K562 (cell line): ENCODE measurements around the gene SLC22A4. TPM values are rescaled to one million over a fixed set of nuclear protein-coding genes. Genes with fewer than 3 reads are reported as not detected.

ENCODE experiments used
- ATAC-seq: fragments of 200-7000 bp; cut with Tn5 transposase; 3 replicates; pipeline ENCODE4 v1.9.1; 2020; ENCODE audit warnings: moderate library complexity
- BruUV-seq: library from RNA; stranded (reverse); fragments of 400-500 nt; replicated peaks from 2 replicates; lab custom pipeline; 2021; lab: Mats Ljungman, UMichigan
- CTCF ChIA-PET: fragments of 300-600 bp; formaldehyde crosslinking; extraction: SDS; loops from one replicate; lab custom pipeline; 2021; ENCODE audit warnings: low intra/inter-chr PET ratio; lab: Yijun Ruan, JAX
- POLR2A ChIA-PET: fragments of 300-600, 350-650 bp; sonication (Branson Sonifier 250); formaldehyde crosslinking; extraction: SDS; loops from one replicate; lab custom pipeline; 2021; ENCODE audit warnings: antibody characterized with exemption, inconsistent platforms; lab: Yijun Ruan, JAX
- DNase-seq, 4 experiments: peaks; one replicate each; pipeline versions ENCODE4 v3.0.0 to v3.0.0-alpha.2; 2011 to 2018; ENCODE audit warnings: low spot score in 3 of 4, mixed read lengths in 3 of 4; ENCODE audit errors: extremely low read depth in 1 of 4
- FAIRE-seq: peaks from 2 replicates; lab custom pipeline; 2011; peaks lifted over from hg19 to GRCh38; lab: Jason Lieb, UNC
- H2AFZ ChIP-seq: 2 replicates; pipeline ENCODE4 v1.6.0; 2011; ENCODE audit warnings: low read depth, low read length, control low read depth, inconsistent platforms
- H3K27ac ChIP-seq: fragments of 200-600 bp; 3 replicates; pipeline ENCODE4 v1.8.0; 2011; ENCODE audit warnings: low read depth, mild to moderate bottlenecking, control low read depth, inconsistent platforms, low read length, moderate library complexity, mixed read lengths; ENCODE audit errors: extremely low read depth
- H3K27me3 ChIP-seq, 2 experiments: fragments of 300-600 bp in 1 of 2; 2 replicates in 1 of 2; 3 replicates in 1 of 2; pipeline versions ENCODE4 v1.6.0 to v1.8.0; 2011; ENCODE audit warnings: inconsistent platforms in 2 of 2, low read length in 2 of 2, mild to moderate bottlenecking in 1 of 2, mixed read lengths in 1 of 2, moderate library complexity in 1 of 2; ENCODE audit not compliant: control insufficient read depth in 2 of 2, insufficient read depth in 2 of 2
- H3K36me3 ChIP-seq: fragments of 300-600 bp; 3 replicates; pipeline ENCODE4 v1.8.0; 2011; ENCODE audit warnings: mild to moderate bottlenecking, low read length, inconsistent platforms; ENCODE audit not compliant: control insufficient read depth, insufficient read depth
- H3K4me1 ChIP-seq, 2 experiments: fragments of 200-600 bp in 1 of 2; replicated peaks in 1 of 2; 2 replicates in 1 of 2; 3 replicates in 1 of 2; pipeline versions ENCODE4 v1.5.1 to v1.8.0; 2011; ENCODE audit warnings: inconsistent platforms in 2 of 2, low read length in 2 of 2, mild to moderate bottlenecking in 1 of 2, mixed read lengths in 1 of 2, moderate library complexity in 1 of 2; ENCODE audit not compliant: control insufficient read depth in 2 of 2, insufficient read depth in 2 of 2
- H3K4me2 ChIP-seq: 2 replicates; pipeline ENCODE4 v1.6.1; 2011; ENCODE audit warnings: low read length, control low read depth, inconsistent platforms, mixed read lengths; ENCODE audit not compliant: insufficient read depth
- H3K4me3 ChIP-seq: fragments of 200-600 bp; sonication (generic), shearing (Covaris generic); 2 replicates; pipeline ENCODE4 v1.5.1; 2016; ENCODE audit warnings: control low read depth, inconsistent platforms
- H3K79me2 ChIP-seq: fragments of 200-600 bp; 3 replicates; pipeline ENCODE4 v1.8.0; 2011; ENCODE audit warnings: low read length, inconsistent platforms; ENCODE audit not compliant: control insufficient read depth, insufficient read depth
- H3K9ac ChIP-seq, 2 experiments: 2 replicates each; pipeline versions ENCODE4 v1.6.0 to v1.6.1; 2011; ENCODE audit warnings: low read depth in 2 of 2, low read length in 2 of 2, control low read depth in 1 of 2, inconsistent platforms in 1 of 2, mild to moderate bottlenecking in 1 of 2, mixed read lengths in 1 of 2; ENCODE audit not compliant: insufficient read depth in 1 of 2
- H3K9me1 ChIP-seq: one replicate; pipeline ENCODE4 v1.6.0; 2011; ENCODE audit warnings: inconsistent platforms, mild to moderate bottlenecking, low read length, moderate library complexity; ENCODE audit not compliant: control insufficient read depth, insufficient read depth
- H3K9me3 ChIP-seq: replicated peaks from 2 replicates; pipeline ENCODE4 v1.5.1; 2011; ENCODE audit warnings: low read depth, low read length, inconsistent platforms; ENCODE audit not compliant: control insufficient read depth, insufficient read depth
- H4K20me1 ChIP-seq: replicated peaks from 2 replicates; pipeline ENCODE4 v1.6.1; 2011; ENCODE audit warnings: low read length, inconsistent platforms, mixed read lengths; ENCODE audit not compliant: control insufficient read depth, insufficient read depth
- CBFA2T2 ChIP-seq: fragments of 450-650 bp; conservative IDR thresholded peaks from 2 replicates; pipeline ENCODE4 v1.6.1; 2017; ENCODE audit warnings: mild to moderate bottlenecking
- CBFA2T3 ChIP-seq: fragments of 450-650 bp; IDR thresholded peaks from 2 replicates; pipeline ENCODE4 v1.6.1; 2017
- CHCHD3 ChIP-seq: fragments of 250-450 bp; sonication (Bioruptor Pico); IDR thresholded peaks from 2 replicates; pipeline ENCODE4 v2.1.2; 2022; ENCODE audit warnings: mild to moderate bottlenecking
- FOXK2 ChIP-seq, 2 experiments: fragments of 450-650 bp; IDR thresholded peaks in 1 of 2; conservative IDR thresholded peaks in 1 of 2; 2 replicates each; pipeline ENCODE4 v1.6.1; 2016; ENCODE audit warnings: low read depth in 2 of 2, mild to moderate bottlenecking in 1 of 2
- HCFC1 ChIP-seq: IDR thresholded peaks from 2 replicates; pipeline ENCODE4 v1.6.1; 2012; ENCODE audit warnings: low read depth, low read length, improper control_type of control experiment
- SAFB2 ChIP-seq: fragments of 200-400 bp; formaldehyde crosslinking; IDR thresholded peaks from 2 replicates; pipeline ENCODE4 v1.6.1; 2018; ENCODE audit warnings: borderline replicate concordance, low read length, low read depth, moderate library complexity; ENCODE audit not compliant: severe bottlenecking
- SFPQ ChIP-seq: fragments of 200-400 bp; formaldehyde crosslinking; IDR thresholded peaks from 2 replicates; pipeline ENCODE4 v1.6.1; 2017; ENCODE audit warnings: mild to moderate bottlenecking, low read depth, low read length, moderate library complexity
- TARDBP ChIP-seq: fragments of 450-650 bp; IDR thresholded peaks from 2 replicates; pipeline ENCODE4 v1.6.1; 2016
- TFAM ChIP-seq: fragments of 250-450 bp; sonication (Bioruptor Pico); conservative IDR thresholded peaks from 2 replicates; pipeline ENCODE4 v1.5.0; 2021; ENCODE audit warnings: mild to moderate bottlenecking, moderate library complexity
- TSC22D4 ChIP-seq: fragments of 450-650 bp; IDR thresholded peaks from 2 replicates; pipeline ENCODE4 v1.6.1; 2016; ENCODE audit warnings: missing genetic modification characterization, missing biosample characterization, control low read depth
- USF2 ChIP-seq: sonication (generic); formaldehyde crosslinking; IDR thresholded peaks from 2 replicates; pipeline ENCODE4 v1.5.0; 2020; ENCODE audit warnings: missing genetic modification reagents
- WHSC1 ChIP-seq: IDR thresholded peaks from one replicate; pipeline ENCODE4 v1.6.1; 2012; ENCODE audit warnings: low read length, control low read depth, inconsistent platforms
- XRCC5 ChIP-seq: fragments of 200-400 bp; formaldehyde crosslinking; IDR thresholded peaks from 2 replicates; pipeline ENCODE4 v1.6.1; 2017; ENCODE audit warnings: low read depth, mild to moderate bottlenecking, low read length
- ZBTB8A ChIP-seq: fragments of 450-650 bp; IDR thresholded peaks from 2 replicates; pipeline ENCODE4 v1.6.1; 2018; ENCODE audit warnings: mild to moderate bottlenecking, moderate library complexity; ENCODE audit not compliant: partially characterized antibody
- ZFP91 ChIP-seq: sonication (generic); formaldehyde crosslinking; IDR thresholded peaks from 2 replicates; pipeline ENCODE4 v1.8.0; 2022; ENCODE audit warnings: mild to moderate bottlenecking, missing genetic modification reagents
- ZNF124 ChIP-seq: sonication (generic); formaldehyde crosslinking; IDR thresholded peaks from 2 replicates; pipeline ENCODE4 v1.8.1; 2022; ENCODE audit warnings: missing genetic modification reagents
- ZNF830 ChIP-seq: fragments of 250-450 bp; sonication (Bioruptor Pico); IDR thresholded peaks from 2 replicates; pipeline ENCODE4 v1.5.0; 2021; ENCODE audit warnings: mild to moderate bottlenecking
- WGBS: fragments of 100-300 bp; shearing (Covaris generic); methylation state at CpG from one replicate; pipeline ENCODE4 v1.1.6; 2016; ENCODE audit warnings: low coverage, mixed read lengths; ENCODE audit not compliant: insufficient coverage; ENCODE audit errors: missing lambda C conversion rate; 5-methylcytosine and 5-hydroxymethylcytosine counted together
- in situ Hi-C: fragments of 300-500 bp; cut with MboI; formaldehyde crosslinking; loops from 4 replicates; pipeline ENCODE4 v1.15.0; 2018; ENCODE audit warnings: inconsistent platforms, mixed read lengths
- intact Hi-C: fragments of 100-400 bp; cut with micrococcal nuclease; formaldehyde crosslinking; loops from 2 replicates; pipeline ENCODE4 v1.14.2; 2022
- polyA plus RNA-seq, 8 experiments: library from polyadenylated mRNA; depleted of rRNA in 4 of 8; stranded (reverse) in 5 of 8; unstranded in 3 of 8; fragments of >200 nt; fragmentation: Nextera tagmentation in 2 of 8; fragmentation: Illumina TruSeq in 1 of 8; extraction: Ambion mirVana in 2 of 8; extraction: Trizol in 1 of 8; gene quantifications; 2 replicates each; pipeline versions ENCODE4 v1.2.1 to v1.2.3, GENCODE V29; 2011 to 2014; ENCODE audit warnings: inconsistent platforms in 1 of 8, missing spikeins in 1 of 8
- total RNA-seq, 7 experiments: library from RNA; depleted of rRNA in 6 of 7; stranded (reverse); fragments of >200 nt in 6 of 7; fragmentation: Illumina TruSeq in 2 of 7; extraction: Trizol in 2 of 7; gene quantifications; 2 replicates each; pipeline versions ENCODE4 v1.2.1 to v1.2.3, GENCODE V29; 2011 to 2021; ENCODE audit warnings: low replicate concordance in 1 of 7
- TF ChIP-seq, protein P1 (sequence below): fragments of 250-450 bp; sonication (Bioruptor Pico); IDR thresholded peaks from 2 replicates; pipeline ENCODE4 v1.4.0; 2020; ENCODE audit warnings: mild to moderate bottlenecking

SLC22A4 gene
- total and polyA plus RNA-seq, 9 of the 15 experiments (the other 6 are each of a cell fraction or from before 2014, with no cell fraction given) = 2.7 to 9.5 (median 6.2) TPM

DNA sequence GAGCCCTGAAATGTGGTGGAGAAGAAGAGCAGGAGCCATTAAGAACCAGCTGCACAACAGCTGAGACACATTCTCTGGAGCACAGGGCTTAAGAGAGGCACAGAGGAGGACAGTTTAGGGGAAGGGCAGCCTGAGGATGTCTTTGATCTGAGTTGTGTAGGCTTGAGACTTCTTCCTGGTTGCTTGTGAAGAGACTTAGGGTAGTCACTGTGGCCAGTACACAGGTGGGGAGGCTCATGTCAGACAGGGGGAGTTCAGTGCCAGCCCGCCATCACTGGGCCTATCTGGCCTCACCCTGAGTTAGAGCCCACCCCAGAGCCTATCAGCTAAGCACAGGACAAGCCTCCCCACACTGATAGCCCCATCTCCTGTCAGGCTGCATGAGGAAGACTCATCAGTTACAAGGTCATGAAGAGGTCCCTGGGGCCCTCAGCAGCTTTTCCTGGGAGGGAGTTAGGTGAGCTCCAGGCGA lies 19.8 kb downstream of the SLC22A4 start:
- H4K20me1 ChIP-seq = no peaks in the 10 kb centered on the region
- peaks cover 41% of the 10 kb centered on the region for H3K36me3 ChIP-seq
- H3K9ac ChIP-seq = peak overlapping the region; percentile 60 to 75; a peak in 3 of 4 replicates
- peak overlapping the region; percentile 74 for H3K4me2 ChIP-seq
- 4% methylated on average over 2 of the region's 2 CpGs for WGBS
- FAIRE-seq (peak; percentile 97), ATAC-seq (peak; percentile 61), DNase-seq (peak; percentile 92 to 96 (median 96))
- no peaks in the 10 kb centered on the region for H3K9me3 ChIP-seq
- no peak overlapping the region for H3K4me3 ChIP-seq
- H3K79me2 ChIP-seq = peaks cover 20% of the 10 kb centered on the region; the same call in 1 of the 3 replicates
- ChIA-PET POLR2A (interaction anchor here (1.0 to 3.5 kb wide), 6 partner anchors 10 to 199 kb away, joined by 3 to 12 read pairs (median 5); no protein-coding TSS in a partner anchor), CTCF (interaction anchor here (0.6 kb wide), 2 partner anchors 33 to 42 kb away, joined by 3 to 4 read pairs; no protein-coding TSS in a partner anchor)
- H3K27ac ChIP-seq = peak overlapping the region; percentile 81
- intact Hi-C loops (loop anchor here (1.0 kb wide), 1 partner anchor 16 kb away; no protein-coding TSS in a partner anchor), in situ Hi-C loops (no loop called here)
- no TSS peak for BruUV-seq
- no peaks in the 10 kb centered on the region for H3K27me3 ChIP-seq
- peaks cover 5% of the 10 kb centered on the region for H3K9me1 ChIP-seq
- peaks cover 73 to 79% of the 10 kb centered on the region in 2 experiments for H3K4me1 ChIP-seq
- peak overlapping the region; percentile 51 for H2AFZ ChIP-seq
- TF ChIP-seq XRCC5 (no peak), SFPQ (no peak), TARDBP (no peak), SAFB2 (no peak), FOXK2 (conservative IDR thresholded peaks at IDR 0.05 in 1 of 2, IDR thresholded peaks at IDR 0.05 in 1 of 2; ENCODE audit: low read depth in 2 of 2) (no peak), CHCHD3 (CRISPR knock-in tag) (no peak), USF2 (CRISPR knock-in tag) (no peak), TSC22D4 (tag) (no peak), ZNF830 (CRISPR knock-in tag) (no peak), ZFP91 (CRISPR knock-in tag) (no peak), WHSC1 (no peak), HCFC1 (no peak), TFAM (CRISPR knock-in tag) (no peak), CBFA2T2 (peak; percentile 96), ZBTB8A (no peak), ZNF124 (no peak), CBFA2T3 (peak; percentile 98)
- TF ChIP-seq, protein P1, sequence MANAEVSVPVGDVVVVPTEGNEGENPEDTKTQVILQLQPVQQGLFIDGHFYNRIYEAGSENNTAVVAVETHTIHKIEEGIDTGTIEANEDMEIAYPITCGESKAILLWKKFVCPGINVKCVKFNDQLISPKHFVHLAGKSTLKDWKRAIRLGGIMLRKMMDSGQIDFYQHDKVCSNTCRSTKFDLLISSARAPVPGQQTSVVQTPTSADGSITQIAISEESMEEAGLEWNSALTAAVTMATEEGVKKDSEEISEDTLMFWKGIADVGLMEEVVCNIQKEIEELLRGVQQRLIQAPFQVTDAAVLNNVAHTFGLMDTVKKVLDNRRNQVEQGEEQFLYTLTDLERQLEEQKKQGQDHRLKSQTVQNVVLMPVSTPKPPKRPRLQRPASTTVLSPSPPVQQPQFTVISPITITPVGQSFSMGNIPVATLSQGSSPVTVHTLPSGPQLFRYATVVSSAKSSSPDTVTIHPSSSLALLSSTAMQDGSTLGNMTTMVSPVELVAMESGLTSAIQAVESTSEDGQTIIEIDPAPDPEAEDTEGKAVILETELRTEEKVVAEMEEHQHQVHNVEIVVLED (CRISPR knock-in tag) = no peak
